GM12801 (cell line): ENCODE data around the gene CLEC16A.

Source experiments
- CTCF ChIP-seq: IDR thresholded peaks from one replicate; pipeline ENCODE4 v1.5.1; 2011; ENCODE audit warnings: control low read depth; ENCODE audit not compliant: insufficient read length; ENCODE audit errors: extremely low read depth

CLEC16A gene

GRCh38 chr16:11010575-11011221 lies 66.3 kb downstream of the CLEC16A start:
- TF ChIP-seq CTCF = no peak

GRCh38 chr16:11011326-11011725 lies 67.0 kb downstream of the CLEC16A start:
- no peak for TF ChIP-seq CTCF

GRCh38 chr16:11012841-11013240 lies 68.5 kb downstream of the CLEC16A start:
- no peak for TF ChIP-seq CTCF

GRCh38 chr16:11014136-11014535 lies 69.8 kb downstream of the CLEC16A start:
- TF ChIP-seq CTCF = no peak

GRCh38 chr16:11015076-11015475 lies 70.7 kb downstream of the CLEC16A start:
- TF ChIP-seq CTCF = no peak

GRCh38 chr16:11015607-11016006 lies 71.2 kb downstream of the CLEC16A start:
- no peak for TF ChIP-seq CTCF

- no peak for TF ChIP-seq CTCF
Observed at GRCh38 chr16:11016524-11016988, 72.2 kb downstream of the CLEC16A start.
